AG09319 (cell line): ENCODE data around the gene CD47.
A peak's percentile ranks its signal among the peaks of the same experiment; 100 is the strongest.

Source experiments
- DNase-seq: peaks from one replicate; pipeline ENCODE4 v3.0.0-alpha.2; 2010; ENCODE audit warnings: low read depth; ENCODE audit errors: extremely low read depth
- CTCF ChIP-seq: IDR thresholded peaks from 2 replicates; pipeline ENCODE4 v1.5.1; 2011; ENCODE audit warnings: low read depth, mild to moderate bottlenecking, inconsistent platforms, low read length, moderate library complexity

CD47 gene

GRCh38 chr3:108018552-108018951, 72.3 kb downstream of the CD47 start:
- no peak for DNase-seq

GRCh38 chr3:108017587-108017986, 73.2 kb downstream of the CD47 start:
- DNase-seq = no peak
- no peak for TF ChIP-seq CTCF

More at GRCh38 chr3:108018552-108018951, 72.3 kb downstream of the CD47 start:
- no peak for TF ChIP-seq CTCF

DNA sequence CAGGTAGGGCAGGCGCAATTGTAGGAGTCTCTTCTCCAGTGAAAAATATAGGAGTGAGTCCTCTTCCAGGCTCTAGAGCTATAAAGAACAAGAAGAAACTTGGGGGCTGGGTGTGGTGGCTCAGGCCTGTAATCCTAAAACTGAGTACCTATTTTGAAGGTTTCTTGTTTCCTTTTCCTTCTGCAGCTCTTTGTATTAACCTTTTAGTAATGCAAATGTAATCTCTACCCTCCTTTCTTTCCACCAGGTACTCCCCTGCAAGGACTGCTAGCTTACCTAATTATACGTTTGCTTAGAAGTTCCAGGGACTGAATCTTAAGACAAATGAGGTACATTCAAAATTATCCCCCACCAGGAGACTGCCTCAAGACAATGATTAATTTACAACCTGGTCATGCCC, 75.9 kb downstream of the CD47 start:
- TF ChIP-seq CTCF = no peak
- DNase-seq = no peak

DNA sequence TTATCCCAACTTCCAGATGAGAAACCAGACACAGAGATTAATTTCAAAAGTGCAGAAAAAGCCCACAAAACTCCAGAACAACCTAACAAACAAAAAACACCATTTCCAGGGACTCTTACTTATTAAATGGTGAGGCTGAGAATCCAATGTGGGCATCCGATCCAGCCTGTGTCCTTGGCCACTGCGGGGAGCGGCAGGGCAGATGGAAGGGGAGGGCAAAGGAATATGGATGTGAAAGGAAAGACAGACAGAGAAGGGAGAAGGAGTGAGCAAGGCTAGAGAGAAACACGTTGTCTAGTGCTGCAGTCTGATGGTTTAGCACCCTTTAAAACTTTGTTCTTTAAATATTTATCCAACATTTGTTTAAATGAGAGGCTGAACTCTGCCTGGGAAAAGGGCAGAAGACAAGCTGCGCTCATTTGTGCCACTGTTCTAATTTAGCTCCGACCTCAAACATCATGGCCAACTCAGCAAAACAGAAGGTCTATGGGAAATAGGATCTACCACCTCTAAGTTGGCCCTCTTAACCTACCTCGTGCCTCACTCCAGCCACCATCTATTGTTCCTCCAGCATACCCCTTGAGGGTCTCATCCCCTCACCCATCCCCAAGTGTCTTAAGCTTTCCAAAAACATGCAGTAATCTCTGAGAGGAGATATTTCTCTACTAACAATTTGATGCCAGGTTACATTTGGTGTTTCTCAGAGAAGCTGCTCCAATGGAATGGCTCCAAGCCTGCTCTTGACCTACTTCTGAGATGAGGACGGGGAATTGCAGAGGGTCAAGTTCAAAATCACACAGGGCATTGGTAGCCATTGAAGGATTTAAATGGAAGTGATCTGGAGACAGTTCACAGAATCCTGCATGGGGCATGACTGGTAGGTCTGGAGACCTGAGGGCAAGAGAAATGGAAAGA, 77.4 kb downstream of the CD47 start:
- DNase-seq = no peak
- TF ChIP-seq CTCF = no peak

- no peak for DNase-seq
- TF ChIP-seq CTCF = no peak
Measured at GRCh38 chr3:108012304-108012703, 78.5 kb downstream of the CD47 start.

- DNase-seq = no peak
- TF ChIP-seq CTCF = no peak
Measured at GRCh38 chr3:108011616-108012015, 79.2 kb downstream of the CD47 start.

- TF ChIP-seq CTCF = no peak
- peak; percentile 10 for DNase-seq
Measured at GRCh38 chr3:108008931-108009639, 81.7 kb downstream of the CD47 start.
